Karpas-422 (cell line): Measurements from ENCODE around the gene ALS2CL. TPM values are rescaled to one million over a fixed set of nuclear protein-coding genes. Genes with fewer than 3 reads are reported as not detected.
A peak's percentile ranks its signal among the peaks of the same experiment; 100 is the strongest.
"Not testable (repeated sequence)": the region's sequence is repeated elsewhere in the genome, so short reads cannot be mapped to it uniquely, and the experiment has no call there.

Experiments
- DNase-seq: peaks from one replicate; pipeline ENCODE4 v3.0.0-alpha.2; 2015
- H2AFZ ChIP-seq: fragments of 200-600 bp; sonication (generic); 2 replicates; pipeline ENCODE4 v1.6.1; 2014; ENCODE audit warnings: antibody characterized with exemption, low read length, mixed read lengths
- H3K27ac ChIP-seq: fragments of 200-600 bp; sonication (generic); 2 replicates; pipeline ENCODE4 v1.5.1; 2014; ENCODE audit warnings: mild to moderate bottlenecking, low read length, moderate library complexity
- H3K27me3 ChIP-seq: fragments of 200-600 bp; sonication (generic); 2 replicates; pipeline ENCODE4 v1.6.1; 2014; ENCODE audit warnings: low read length, mixed read lengths
- H3K36me3 ChIP-seq: fragments of 200-600 bp; sonication (generic); 2 replicates; pipeline ENCODE4 v1.6.1; 2014; ENCODE audit warnings: low read length, mixed read lengths; ENCODE audit not compliant: insufficient read depth
- H3K4me1 ChIP-seq: fragments of 200-600 bp; sonication (generic); 2 replicates; pipeline ENCODE4 v1.6.1; 2014; ENCODE audit warnings: mild to moderate bottlenecking, low read length, mixed read lengths
- H3K4me2 ChIP-seq: fragments of 200-600 bp; sonication (generic); 2 replicates; pipeline ENCODE4 v1.6.1; 2014; ENCODE audit warnings: low read length, low read depth, mild to moderate bottlenecking; ENCODE audit not compliant: poor library complexity, severe bottlenecking
- H3K4me3 ChIP-seq: fragments of 200-600 bp; sonication (generic); 2 replicates; pipeline ENCODE4 v1.5.1; 2014; ENCODE audit warnings: mild to moderate bottlenecking, antibody characterized with exemption, low read length, mixed read lengths
- H3K79me2 ChIP-seq: fragments of 200-600 bp; sonication (generic); 2 replicates; pipeline ENCODE4 v1.6.1; 2014; ENCODE audit warnings: mild to moderate bottlenecking, low read length, mixed read lengths
- H3K9ac ChIP-seq: fragments of 200-600 bp; sonication (generic); 2 replicates; pipeline ENCODE4 v1.6.0; 2014; ENCODE audit warnings: low read length
- H3K9me2 ChIP-seq: fragments of 200-600 bp; sonication (generic), shearing (Covaris generic); replicated peaks from 2 replicates; pipeline ENCODE4 v1.6.0; 2014; ENCODE audit warnings: mild to moderate bottlenecking, low read length, moderate library complexity; ENCODE audit not compliant: insufficient read depth
- H3K9me3 ChIP-seq: fragments of 300-700, 200-600 bp; sonication (generic); 2 replicates; pipeline ENCODE4 v1.6.1; 2014; ENCODE audit warnings: low read length, mixed read lengths
- H4K20me1 ChIP-seq: fragments of 200-600 bp; sonication (generic); 2 replicates; pipeline ENCODE4 v1.6.1; 2014; ENCODE audit warnings: mild to moderate bottlenecking, antibody characterized with exemption, low read length, low read depth; ENCODE audit not compliant: insufficient read depth
- total RNA-seq: library from RNA; depleted of rRNA; stranded (reverse); fragments of >200 nt; shearing (Covaris generic); gene quantifications from 2 replicates; pipeline ENCODE4 v1.2.3, GENCODE V29; 2014; ENCODE audit warnings: low replicate concordance

ALS2CL gene
- total RNA-seq, 1 experiment from 2014 or later, result not detected

- H3K36me3 ChIP-seq, result no peaks in the 10 kb centered on the region
- H4K20me1 ChIP-seq, result no peaks in the 10 kb centered on the region
- H3K9ac ChIP-seq, result no peak overlapping the region
- no peaks in the 10 kb centered on the region for H3K4me1 ChIP-seq
- no peak overlapping the region for H3K4me2 ChIP-seq
- DNase-seq, result no peak
- no peak overlapping the region for H2AFZ ChIP-seq
- H3K4me3 ChIP-seq, result no peak overlapping the region
- H3K9me2 ChIP-seq, result no peaks in the 10 kb centered on the region
- H3K79me2 ChIP-seq, result no peaks in the 10 kb centered on the region
- H3K9me3 ChIP-seq, result no peaks in the 10 kb centered on the region
- no peak overlapping the region for H3K27ac ChIP-seq
- H3K27me3 ChIP-seq, result no peaks in the 10 kb centered on the region
These were observed 15.1 kb upstream of the ALS2CL start for GRCh38 chr3:46708401-46709156.

GRCh38 chr3:46707601-46708011 is 14.1 kb upstream of the ALS2CL start:
- no peak overlapping the region for H2AFZ ChIP-seq
- H3K9me2 ChIP-seq, result no peaks in the 10 kb centered on the region
- H3K4me3 ChIP-seq, result no peak overlapping the region
- no peak overlapping the region for H3K4me2 ChIP-seq
- no peaks in the 10 kb centered on the region for H3K27me3 ChIP-seq
- no peaks in the 10 kb centered on the region for H3K4me1 ChIP-seq
- H3K27ac ChIP-seq, result no peak overlapping the region
- H3K79me2 ChIP-seq, result no peaks in the 10 kb centered on the region
- H3K9me3 ChIP-seq, result no peaks in the 10 kb centered on the region
- no peaks in the 10 kb centered on the region for H3K36me3 ChIP-seq
- H3K9ac ChIP-seq, result no peak overlapping the region
- H4K20me1 ChIP-seq, result no peaks in the 10 kb centered on the region
- DNase-seq, result no peak

GRCh38 chr3:46706771-46707582 is 13.5 kb upstream of the ALS2CL start:
- H3K27me3 ChIP-seq, result no peaks in the 10 kb centered on the region
- no peak overlapping the region for H3K4me2 ChIP-seq
- H3K4me1 ChIP-seq, result no peaks in the 10 kb centered on the region
- no peak overlapping the region for H3K4me3 ChIP-seq
- no peaks in the 10 kb centered on the region for H4K20me1 ChIP-seq
- H3K9me2 ChIP-seq, result no peaks in the 10 kb centered on the region
- H2AFZ ChIP-seq, result no peak overlapping the region
- DNase-seq, result no peak
- H3K79me2 ChIP-seq, result no peaks in the 10 kb centered on the region
- no peak overlapping the region for H3K27ac ChIP-seq
- H3K36me3 ChIP-seq, result no peaks in the 10 kb centered on the region
- no peaks in the 10 kb centered on the region for H3K9me3 ChIP-seq
- H3K9ac ChIP-seq, result no peak overlapping the region

- H3K36me3 ChIP-seq, result no peaks in the 10 kb centered on the region
- no peak overlapping the region for H2AFZ ChIP-seq
- no peaks in the 10 kb centered on the region for H3K4me1 ChIP-seq
- H3K4me2 ChIP-seq, result no peak overlapping the region
- no peak overlapping the region for H3K4me3 ChIP-seq
- H3K9me2 ChIP-seq, result no peaks in the 10 kb centered on the region
- DNase-seq, result no peak
- no peaks in the 10 kb centered on the region for H3K27me3 ChIP-seq
- no peak overlapping the region for H3K27ac ChIP-seq
- H3K9ac ChIP-seq, result no peak overlapping the region
- H4K20me1 ChIP-seq, result no peaks in the 10 kb centered on the region
- H3K79me2 ChIP-seq, result no peaks in the 10 kb centered on the region
- H3K9me3 ChIP-seq, result no peaks in the 10 kb centered on the region
These were observed 12.5 kb upstream of the ALS2CL start for GRCh38 chr3:46705751-46706552.

- Histone ChIP-seq H3K27me3 (no peaks in the 10 kb centered on the region), H2AFZ (no peak overlapping the region), H3K27ac (no peak overlapping the region), H3K79me2 (no peaks in the 10 kb centered on the region), H3K4me3 (no peak overlapping the region), H3K9me3 (no peaks in the 10 kb centered on the region), H3K9ac (no peak overlapping the region), H3K4me1 (no peaks in the 10 kb centered on the region), H3K36me3 (no peaks in the 10 kb centered on the region), H4K20me1 (no peaks in the 10 kb centered on the region), H3K9me2 (no peaks in the 10 kb centered on the region), H3K4me2 (no peak overlapping the region)
- DNase-seq, result peak; percentile 82
These were observed 11.6 kb upstream of the ALS2CL start for GRCh38 chr3:46705022-46705530.

- not testable (repeated sequence) for H3K9ac ChIP-seq, H3K79me2 ChIP-seq, H3K4me1 ChIP-seq, DNase-seq, H3K4me2 ChIP-seq, H3K27ac ChIP-seq, H3K27me3 ChIP-seq, H3K36me3 ChIP-seq, H3K4me3 ChIP-seq, H2AFZ ChIP-seq, H3K9me3 ChIP-seq, H4K20me1 ChIP-seq, H3K9me2 ChIP-seq
These were observed 10.9 kb upstream of the ALS2CL start for GRCh38 chr3:46704346-46704745.

- H3K27me3 ChIP-seq, result no peaks in the 10 kb centered on the region
- H3K36me3 ChIP-seq, result no peaks in the 10 kb centered on the region
- no peaks in the 10 kb centered on the region for H3K9me3 ChIP-seq
- H3K9me2 ChIP-seq, result no peaks in the 10 kb centered on the region
- H3K79me2 ChIP-seq, result no peaks in the 10 kb centered on the region
- no peaks in the 10 kb centered on the region for H3K4me1 ChIP-seq
- no peak overlapping the region for H3K4me3 ChIP-seq
- H4K20me1 ChIP-seq, result no peaks in the 10 kb centered on the region
- H3K4me2 ChIP-seq, result no peak overlapping the region
- no peak for DNase-seq
- H3K27ac ChIP-seq, result no peak overlapping the region
- no peak overlapping the region for H2AFZ ChIP-seq
- no peak overlapping the region for H3K9ac ChIP-seq
These were observed 9.6 kb upstream of the ALS2CL start for GRCh38 chr3:46703013-46703520.
